HCT116 (cell line): ENCODE measurements around the gene RFX3. TPM values are rescaled to one million over a fixed set of nuclear protein-coding genes. Genes with fewer than 3 reads are reported as not detected.

Experiments used
- ATAC-seq: fragments of 200-7000 bp; cut with Tn5 transposase; 2 replicates; pipeline ENCODE4 v1.9.1; 2020; ENCODE audit warnings: mild to moderate bottlenecking, moderate library complexity
- BruUV-seq: library from RNA; stranded (reverse); fragments of 400-500 nt; replicated peaks from 2 replicates; lab custom pipeline; 2021; lab: Mats Ljungman, UMichigan
- CTCF ChIA-PET: fragments of 300-600 bp; sonication (Branson Sonifier 250); formaldehyde crosslinking; loops from one replicate; lab custom pipeline; 2021; ENCODE audit warnings: antibody characterized with exemption; lab: Charles Lee
- POLR2A ChIA-PET: fragments of 300-600, 350-600 bp; sonication (Branson Sonifier 250); formaldehyde crosslinking; loops from one replicate; lab custom pipeline; 2021; ENCODE audit warnings: antibody characterized with exemption; lab: Charles Lee
- RAD21 ChIA-PET, 2 experiments: fragments of 300-600 bp; sonication (Branson Sonifier 250); formaldehyde crosslinking; loops; one replicate each; lab custom pipeline; 2023; ENCODE audit warnings: low total read pairs in 2 of 2; ENCODE audit not compliant: uncharacterized antibody in 2 of 2, unreplicated experiment in 2 of 2, low non-redundant PET in 1 of 2; lab: Charles Lee
- DNase-seq: peaks from one replicate; pipeline ENCODE4 v3.0.0-alpha.2; 2010; ENCODE audit warnings: low read depth, low spot score
- H2AFZ ChIP-seq: fragments of 200-600 bp; shearing (Covaris generic), sonication (generic); 2 replicates; pipeline ENCODE4 v1.6.1; 2017; ENCODE audit warnings: low read depth, mixed run types, mixed read lengths, antibody characterized with exemption, low read length; ENCODE audit not compliant: poor library complexity, severe bottlenecking
- H3K27ac ChIP-seq: 2 replicates; pipeline ENCODE4 v1.5.1; 2012; ENCODE audit warnings: low read depth, low read length
- H3K27me3 ChIP-seq: fragments of 200-600 bp; sonication (generic); 2 replicates; pipeline ENCODE4 v1.6.1; 2016; ENCODE audit warnings: mixed run types, low read length, mixed read lengths; ENCODE audit not compliant: insufficient read depth
- H3K36me3 ChIP-seq, 2 experiments: fragments of 200-500 bp in 1 of 2; fragments of 200-600 bp in 1 of 2; sonication (Bioruptor generic) in 1 of 2; sonication (generic) in 1 of 2; 2 replicates each; pipeline versions ENCODE4 v1.5.1 to v1.6.1; 2014 to 2016; ENCODE audit warnings: low read length in 2 of 2, inconsistent platforms in 1 of 2, mixed read lengths in 1 of 2, mixed run types in 1 of 2; ENCODE audit not compliant: insufficient read depth in 2 of 2, control insufficient read depth in 1 of 2
- H3K4me1 ChIP-seq, 2 experiments: fragments of 200-600 bp in 1 of 2; sonication (generic) in 1 of 2; 2 replicates each; pipeline versions ENCODE4 v1.5.1 to v1.6.1; 2012 to 2017; ENCODE audit warnings: low read length in 2 of 2, inconsistent platforms in 1 of 2, mild to moderate bottlenecking in 1 of 2, mixed read lengths in 1 of 2, mixed run types in 1 of 2, moderate library complexity in 1 of 2; ENCODE audit not compliant: insufficient read depth in 2 of 2, control insufficient read depth in 1 of 2
- H3K4me2 ChIP-seq: fragments of 200-600 bp; sonication (generic); 2 replicates; pipeline ENCODE4 v1.6.1; 2017; ENCODE audit warnings: mixed run types, low read length, mixed read lengths
- H3K4me3 ChIP-seq, 2 experiments: fragments of 200-600 bp in 1 of 2; sonication (generic) in 1 of 2; replicated peaks in 1 of 2; 2 replicates each; pipeline ENCODE4 v1.5.1; 2011 to 2016; ENCODE audit warnings: low read length in 2 of 2, control low read depth in 1 of 2, low read depth in 1 of 2, mild to moderate bottlenecking in 1 of 2, mixed read lengths in 1 of 2, mixed run types in 1 of 2
- H3K79me2 ChIP-seq: fragments of 200-600 bp; sonication (generic); 2 replicates; pipeline ENCODE4 v1.6.1; 2017; ENCODE audit warnings: mild to moderate bottlenecking, mixed run types, low read length, moderate library complexity, mixed read lengths; ENCODE audit not compliant: insufficient read depth
- H3K9ac ChIP-seq: fragments of 200-600 bp; sonication (generic); 2 replicates; pipeline ENCODE4 v1.6.1; 2016; ENCODE audit warnings: low read length, mixed read lengths
- H3K9me2 ChIP-seq: fragments of 200-600 bp; sonication (generic), shearing (Covaris generic); 2 replicates; pipeline ENCODE4 v1.6.1; 2017; ENCODE audit warnings: mixed run types, mild to moderate bottlenecking, moderate library complexity; ENCODE audit not compliant: insufficient read depth
- H3K9me3 ChIP-seq, 2 experiments: fragments of 200-500 bp in 1 of 2; fragments of 200-600 bp in 1 of 2; sonication (Bioruptor generic) in 1 of 2; sonication (generic) in 1 of 2; 2 replicates each; pipeline ENCODE4 v1.6.1; 2014 to 2017; ENCODE audit warnings: low read length in 2 of 2, mixed read lengths in 2 of 2, inconsistent platforms in 1 of 2, low read depth in 1 of 2, mild to moderate bottlenecking in 1 of 2, mixed run types in 1 of 2, moderate library complexity in 1 of 2; ENCODE audit not compliant: control insufficient read depth in 1 of 2, insufficient read depth in 1 of 2
- H4K20me1 ChIP-seq: fragments of 200-600 bp; sonication (generic), shearing (Covaris generic); 2 replicates; pipeline ENCODE4 v1.6.1; 2017; ENCODE audit warnings: mixed run types, mild to moderate bottlenecking, moderate library complexity; ENCODE audit not compliant: insufficient read depth
- CBX3 ChIP-seq: IDR thresholded peaks from 2 replicates; pipeline ENCODE4 v1.6.1; 2012; ENCODE audit warnings: low read depth
- CEBPB ChIP-seq: IDR thresholded peaks from 2 replicates; pipeline ENCODE4 v1.6.1; 2012; ENCODE audit warnings: low read depth
- EGR1 ChIP-seq: IDR thresholded peaks from 2 replicates; pipeline ENCODE4 v1.6.1; 2012; ENCODE audit warnings: low read depth
- EZH2 ChIP-seq: fragments of 200-600 bp; sonication (generic); IDR thresholded peaks from 2 replicates; pipeline ENCODE4 v1.6.1; 2017; ENCODE audit warnings: antibody characterized with exemption, mixed run types
- POLR2A ChIP-seq: IDR thresholded peaks from 2 replicates; pipeline ENCODE4 v1.7.0; 2011; ENCODE audit warnings: borderline replicate concordance; ENCODE audit not compliant: insufficient read depth, insufficient read length; ENCODE audit errors: extremely low read depth
- POLR2AphosphoS5 ChIP-seq: IDR thresholded peaks from 2 replicates; pipeline ENCODE4 v1.6.1; 2011; ENCODE audit warnings: mild to moderate bottlenecking, low read depth, low read length, moderate library complexity
- SP1 ChIP-seq: IDR thresholded peaks from 2 replicates; pipeline ENCODE4 v1.6.1; 2012; ENCODE audit warnings: low read depth
- SRF ChIP-seq: IDR thresholded peaks from 2 replicates; pipeline ENCODE4 v1.6.1; 2012; ENCODE audit warnings: low read depth
- TCF7L2 ChIP-seq: IDR thresholded peaks from 2 replicates; pipeline ENCODE4 v1.7.0; 2011; ENCODE audit warnings: borderline replicate concordance, inconsistent platforms; ENCODE audit not compliant: insufficient read depth, insufficient read length; ENCODE audit errors: extremely low read depth
- YY1 ChIP-seq: IDR thresholded peaks from 2 replicates; pipeline ENCODE4 v1.6.1; 2011; ENCODE audit warnings: low read length, low read depth, moderate library complexity, mild to moderate bottlenecking; ENCODE audit not compliant: insufficient replicate concordance; ENCODE audit errors: extremely low read depth
- ZBTB33 ChIP-seq: IDR thresholded peaks from 2 replicates; pipeline ENCODE4 v1.6.1; 2011; ENCODE audit warnings: mild to moderate bottlenecking, low read length, moderate library complexity; ENCODE audit not compliant: insufficient replicate concordance; ENCODE audit errors: extremely low read depth
- ZNF274 ChIP-seq: fragments of 200-500 bp; sonication (Bioruptor generic); IDR thresholded peaks from 2 replicates; pipeline ENCODE4 v1.6.1; 2014; ENCODE audit warnings: mild to moderate bottlenecking, low read depth, low read length, inconsistent platforms
- intact Hi-C: fragments of 100-400 bp; cut with micrococcal nuclease; formaldehyde crosslinking; loops from 2 replicates; pipeline ENCODE4 v1.10.0; 2022
- total RNA-seq: library from RNA; stranded (reverse); gene quantifications from one replicate; pipeline ENCODE4 v1.2.1, GENCODE V29; 2021; ENCODE audit not compliant: unreplicated experiment
- TF ChIP-seq, protein P1 (sequence below), 3 experiments: fragments of 200-600 bp in 1 of 3; sonication (generic) in 1 of 3; IDR thresholded peaks in 2 of 3; conservative IDR thresholded peaks in 1 of 3; 2 replicates each; pipeline ENCODE4 v1.5.1; 2012 to 2017; ENCODE audit warnings: low read depth in 2 of 3, low read length in 2 of 3, antibody characterized with exemption in 1 of 3, borderline replicate concordance in 1 of 3, control low read depth in 1 of 3, mild to moderate bottlenecking in 1 of 3, mixed read lengths in 1 of 3, mixed run types in 1 of 3, moderate library complexity in 1 of 3; ENCODE audit not compliant: insufficient read depth in 1 of 3

Gene RFX3
- total RNA-seq, 1 experiment from 2014 or later, result 11.8 TPM

GRCh38 chr9:3282365-3282764, 243.4 kb downstream of the RFX3 start:
- BruUV-seq, result no TSS peak
- POLR2A ChIA-PET, result no interaction called here
- intact Hi-C loops, result no loop called here
- no peak overlapping the region for H3K4me3 ChIP-seq
- TF ChIP-seq EGR1 (no peak), TCF7L2 (no peak)
- TF ChIP-seq, all 23 proteins: peak for 0
- Histone ChIP-seq H3K9ac (no peak overlapping the region), H3K27ac (no peak overlapping the region), H3K36me3 (no peaks in the 10 kb centered on the region), H3K9me2 (no peaks in the 10 kb centered on the region), H3K79me2 (no peaks in the 10 kb centered on the region), H3K4me2 (no peak overlapping the region), H3K9me3 (no peaks in the 10 kb centered on the region), H3K27me3 (no peaks in the 10 kb centered on the region), H3K4me1 (no peaks in the 10 kb centered on the region), H2AFZ (no peak overlapping the region), H4K20me1 (no peaks in the 10 kb centered on the region)
- ATAC-seq (no peak), DNase-seq (no peak)
- ChIA-PET CTCF (no interaction called here), RAD21 (no interaction called here)

- ChIA-PET POLR2A (no interaction called here), RAD21 (no interaction called here), CTCF (no interaction called here)
- H3K79me2 ChIP-seq, result no peaks in the 10 kb centered on the region
- intact Hi-C loops, result no loop called here
- no peaks in the 10 kb centered on the region for H3K9me3 ChIP-seq
- H3K4me3 ChIP-seq, result no peak overlapping the region
- no peaks in the 10 kb centered on the region for H3K36me3 ChIP-seq
- no peaks in the 10 kb centered on the region for H3K4me1 ChIP-seq
- no peaks in the 10 kb centered on the region for H3K27me3 ChIP-seq
- DNase-seq, result no peak
- no peak for ATAC-seq
- H2AFZ ChIP-seq, result no peak overlapping the region
- H3K27ac ChIP-seq, result no peak overlapping the region
- no peaks in the 10 kb centered on the region for H3K9me2 ChIP-seq
- H3K9ac ChIP-seq, result no peak overlapping the region
- BruUV-seq, result no TSS peak
- no peaks in the 10 kb centered on the region for H4K20me1 ChIP-seq
- no peak overlapping the region for H3K4me2 ChIP-seq
- TF ChIP-seq EZH2 (no peak), ZBTB33 (no peak), SRF (no peak), ZNF274 (no peak), POLR2AphosphoS5 (no peak), EGR1 (no peak), YY1 (no peak), SP1 (no peak), CEBPB (no peak), TCF7L2 (no peak), CBX3 (no peak), POLR2A (no peak)
- TF ChIP-seq, protein P1, sequence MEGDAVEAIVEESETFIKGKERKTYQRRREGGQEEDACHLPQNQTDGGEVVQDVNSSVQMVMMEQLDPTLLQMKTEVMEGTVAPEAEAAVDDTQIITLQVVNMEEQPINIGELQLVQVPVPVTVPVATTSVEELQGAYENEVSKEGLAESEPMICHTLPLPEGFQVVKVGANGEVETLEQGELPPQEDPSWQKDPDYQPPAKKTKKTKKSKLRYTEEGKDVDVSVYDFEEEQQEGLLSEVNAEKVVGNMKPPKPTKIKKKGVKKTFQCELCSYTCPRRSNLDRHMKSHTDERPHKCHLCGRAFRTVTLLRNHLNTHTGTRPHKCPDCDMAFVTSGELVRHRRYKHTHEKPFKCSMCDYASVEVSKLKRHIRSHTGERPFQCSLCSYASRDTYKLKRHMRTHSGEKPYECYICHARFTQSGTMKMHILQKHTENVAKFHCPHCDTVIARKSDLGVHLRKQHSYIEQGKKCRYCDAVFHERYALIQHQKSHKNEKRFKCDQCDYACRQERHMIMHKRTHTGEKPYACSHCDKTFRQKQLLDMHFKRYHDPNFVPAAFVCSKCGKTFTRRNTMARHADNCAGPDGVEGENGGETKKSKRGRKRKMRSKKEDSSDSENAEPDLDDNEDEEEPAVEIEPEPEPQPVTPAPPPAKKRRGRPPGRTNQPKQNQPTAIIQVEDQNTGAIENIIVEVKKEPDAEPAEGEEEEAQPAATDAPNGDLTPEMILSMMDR (IDR thresholded peaks at IDR 0.05 in 2 of 3, conservative IDR thresholded peaks at IDR 0.05 in 1 of 3; ENCODE audit: borderline replicate concordance in 1 of 3, insufficient read depth in 1 of 3, low read depth in 2 of 3, low read length in 2 of 3), result no peak
- TF ChIP-seq, all 23 proteins: peak for 0
These were observed 244.4 kb downstream of the RFX3 start for GRCh38 chr9:3281399-3281798.
